Endothelial cell of umbilical vein (primary cell): ENCODE data around the gene OR10J4.

Experiments
- EZH2 ChIP-seq: IDR thresholded peaks from 2 replicates; pipeline ENCODE4 v1.6.1; 2012; ENCODE audit warnings: borderline replicate concordance, low read depth, mild to moderate bottlenecking, moderate library complexity, low read length, inconsistent platforms; ENCODE audit not compliant: severe bottlenecking
- JUN ChIP-seq: IDR thresholded peaks from 2 replicates; pipeline ENCODE4 v1.6.1; 2011; ENCODE audit warnings: borderline replicate concordance, low read depth; ENCODE audit not compliant: insufficient read length, insufficient read depth
- POLR2A ChIP-seq: IDR thresholded peaks from 2 replicates; pipeline ENCODE4 v1.6.1; 2012; ENCODE audit warnings: low read depth, mild to moderate bottlenecking, control low read depth, low read length
- POLR2AphosphoS5 ChIP-seq: IDR thresholded peaks from 2 replicates; pipeline ENCODE4 v1.6.1; 2012; ENCODE audit warnings: low read depth, mild to moderate bottlenecking, control low read depth, low read length, moderate library complexity; ENCODE audit not compliant: insufficient read depth
- TF ChIP-seq, protein P1 (sequence below), 2 donors: IDR thresholded peaks; 1 replicate in 1 of 2; 2 replicates in 1 of 2; pipeline ENCODE4 v1.5.1; 2011; ENCODE audit warnings: low read length in 2 of 2, mild to moderate bottlenecking in 2 of 2, moderate library complexity in 2 of 2, control low read depth in 1 of 2, inconsistent platforms in 1 of 2, low read depth in 1 of 2; ENCODE audit not compliant: insufficient read depth in 1 of 2; ENCODE audit errors: extremely low read depth in 1 of 2
- TF ChIP-seq, protein P2 (sequence below): IDR thresholded peaks from 2 replicates; pipeline ENCODE4 v1.6.1; 2011; ENCODE audit not compliant: insufficient read depth, insufficient read length

DNA sequence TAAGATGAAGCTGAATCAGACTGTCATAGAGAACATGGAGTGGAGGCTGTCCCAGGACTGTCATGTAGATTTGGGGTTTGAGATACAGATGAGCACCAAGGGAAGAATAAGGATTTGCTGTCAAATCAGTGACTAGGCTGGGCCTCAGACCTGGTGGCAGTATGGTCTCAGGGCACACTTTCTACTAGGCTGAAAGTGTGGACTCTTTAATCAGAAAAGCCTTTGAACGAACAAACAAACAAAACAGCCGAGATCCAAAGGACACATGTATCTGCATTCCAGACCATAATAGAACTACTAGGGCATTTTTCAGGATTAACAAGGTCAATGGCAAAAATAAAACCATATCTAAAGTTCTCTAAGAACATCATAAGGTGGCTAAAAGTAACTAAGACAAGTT lies 10.4 kb downstream of the OR10J4 start:
- TF ChIP-seq, protein P1, sequence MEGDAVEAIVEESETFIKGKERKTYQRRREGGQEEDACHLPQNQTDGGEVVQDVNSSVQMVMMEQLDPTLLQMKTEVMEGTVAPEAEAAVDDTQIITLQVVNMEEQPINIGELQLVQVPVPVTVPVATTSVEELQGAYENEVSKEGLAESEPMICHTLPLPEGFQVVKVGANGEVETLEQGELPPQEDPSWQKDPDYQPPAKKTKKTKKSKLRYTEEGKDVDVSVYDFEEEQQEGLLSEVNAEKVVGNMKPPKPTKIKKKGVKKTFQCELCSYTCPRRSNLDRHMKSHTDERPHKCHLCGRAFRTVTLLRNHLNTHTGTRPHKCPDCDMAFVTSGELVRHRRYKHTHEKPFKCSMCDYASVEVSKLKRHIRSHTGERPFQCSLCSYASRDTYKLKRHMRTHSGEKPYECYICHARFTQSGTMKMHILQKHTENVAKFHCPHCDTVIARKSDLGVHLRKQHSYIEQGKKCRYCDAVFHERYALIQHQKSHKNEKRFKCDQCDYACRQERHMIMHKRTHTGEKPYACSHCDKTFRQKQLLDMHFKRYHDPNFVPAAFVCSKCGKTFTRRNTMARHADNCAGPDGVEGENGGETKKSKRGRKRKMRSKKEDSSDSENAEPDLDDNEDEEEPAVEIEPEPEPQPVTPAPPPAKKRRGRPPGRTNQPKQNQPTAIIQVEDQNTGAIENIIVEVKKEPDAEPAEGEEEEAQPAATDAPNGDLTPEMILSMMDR (IDR thresholded peaks at IDR 0.05; ENCODE audit: extremely low read depth in 1 of 2, insufficient read depth in 1 of 2, low read depth in 1 of 2, low read length in 2 of 2), result no peak
- TF ChIP-seq, protein P2, sequence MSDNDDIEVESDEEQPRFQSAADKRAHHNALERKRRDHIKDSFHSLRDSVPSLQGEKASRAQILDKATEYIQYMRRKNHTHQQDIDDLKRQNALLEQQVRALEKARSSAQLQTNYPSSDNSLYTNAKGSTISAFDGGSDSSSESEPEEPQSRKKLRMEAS, result no peak
- TF ChIP-seq POLR2AphosphoS5 (no peak), EZH2 (no peak), POLR2A (no peak), JUN (no peak)
